HepG2 (cell line): Measurements from ENCODE around the gene SLC7A4. TPM values are rescaled to one million over a fixed set of nuclear protein-coding genes. Genes with fewer than 3 reads are reported as not detected.
A peak's percentile ranks its signal among the peaks of the same experiment; 100 is the strongest.

Source experiments
- CBX1 ChIP-seq: IDR thresholded peaks from one replicate; pipeline ENCODE4 v1.6.1; 2016; ENCODE audit warnings: antibody characterized with exemption, low read depth
- ELF1 ChIP-seq: sonication (generic); formaldehyde crosslinking; IDR thresholded peaks from 2 replicates; pipeline ENCODE4 v1.4.0; 2020; ENCODE audit warnings: missing genetic modification reagents
- ESRRA ChIP-seq: sonication (generic); formaldehyde crosslinking; IDR thresholded peaks from 2 replicates; pipeline ENCODE4 v1.5.1; 2020; ENCODE audit warnings: mild to moderate bottlenecking, low read depth, missing genetic modification reagents
- KAT2B ChIP-seq: fragments of 150-350 bp; IDR thresholded peaks from 2 replicates; pipeline ENCODE4 v1.6.1; 2014; ENCODE audit warnings: low read depth, low read length, borderline replicate concordance
- MED8 ChIP-seq: sonication (generic); formaldehyde crosslinking; IDR thresholded peaks from 2 replicates; pipeline ENCODE4 v1.8.1; 2023; ENCODE audit warnings: mild to moderate bottlenecking, missing genetic modification reagents; ENCODE audit not compliant: insufficient replicate concordance
- PBX2 ChIP-seq: IDR thresholded peaks from 2 replicates; pipeline ENCODE4 v1.6.1; 2016; ENCODE audit warnings: control low read depth
- RERE ChIP-seq: IDR thresholded peaks from 2 replicates; pipeline ENCODE4 v1.6.1; 2016; ENCODE audit warnings: low read depth, missing genetic modification reagents, missing compliant biosample characterization
- RFX1 ChIP-seq: fragments of 450-650 bp; IDR thresholded peaks from 2 replicates; pipeline ENCODE4 v1.6.1; 2017
- TCF7 ChIP-seq: sonication (generic); IDR thresholded peaks from 2 replicates; pipeline ENCODE4 v1.6.1; 2016; ENCODE audit warnings: antibody characterized with exemption, low read depth
- YY1 ChIP-seq: IDR thresholded peaks from 2 replicates; pipeline ENCODE4 v1.6.1; 2011; ENCODE audit warnings: low read length, low read depth, moderate library complexity, mild to moderate bottlenecking; ENCODE audit not compliant: insufficient read depth, insufficient replicate concordance
- ZBTB38 ChIP-seq: sonication (generic); formaldehyde crosslinking; IDR thresholded peaks from 2 replicates; pipeline ENCODE4 v1.5.1; 2020; ENCODE audit warnings: mild to moderate bottlenecking, missing genetic modification reagents
- ZNF121 ChIP-seq: sonication (generic); formaldehyde crosslinking; IDR thresholded peaks from 2 replicates; pipeline ENCODE4 v1.5.0; 2020; ENCODE audit warnings: mild to moderate bottlenecking, missing genetic modification reagents
- ZNF446 ChIP-seq: sonication (generic); formaldehyde crosslinking; IDR thresholded peaks from 2 replicates; pipeline ENCODE4 v1.5.0; 2020; ENCODE audit warnings: mild to moderate bottlenecking, missing genetic modification reagents
- ZNF546 ChIP-seq: sonication (generic); formaldehyde crosslinking; conservative IDR thresholded peaks from 2 replicates; pipeline ENCODE4 v1.8.1; 2023; ENCODE audit warnings: mild to moderate bottlenecking, missing genetic modification reagents
- ZNF614 ChIP-seq: IDR thresholded peaks from 2 replicates; pipeline ENCODE4 v1.6.1; 2018; ENCODE audit warnings: missing biosample characterization, missing genetic modification reagents, inconsistent platforms, borderline replicate concordance
- polyA plus RNA-seq, 8 experiments: library from polyadenylated mRNA; depleted of rRNA in 3 of 8; stranded (reverse) in 7 of 8; unstranded in 1 of 8; fragments of >200 nt; fragmentation: Illumina TruSeq in 4 of 8; extraction: Trizol in 4 of 8; gene quantifications; 2 replicates each; pipeline versions ENCODE4 v1.2.1 to v1.2.3, GENCODE V29; 2011 to 2016; ENCODE audit warnings: low read depth in 4 of 8, missing spikeins in 1 of 8, mixed read lengths in 1 of 8; ENCODE audit not compliant: insufficient read depth in 1 of 8
- total RNA-seq, 5 experiments: library from RNA; depleted of rRNA; stranded (reverse); fragments of >200 nt; fragmentation: Illumina TruSeq; extraction: Trizol; gene quantifications; 2 replicates each; pipeline ENCODE4 v1.2.3, GENCODE V29; 2016; ENCODE audit warnings: low read depth in 1 of 5
- TF ChIP-seq, protein P1 (sequence below): sonication (generic); formaldehyde crosslinking; IDR thresholded peaks from 2 replicates; pipeline ENCODE4 v1.4.0; 2020; ENCODE audit warnings: mild to moderate bottlenecking, missing genetic modification reagents
- TF ChIP-seq, protein P2 (sequence below): sonication (generic); formaldehyde crosslinking; IDR thresholded peaks from 2 replicates; pipeline ENCODE4 v1.4.0; 2020; ENCODE audit warnings: missing genetic modification reagents
- TF ChIP-seq, protein P3 (sequence below): IDR thresholded peaks from 2 replicates; pipeline ENCODE4 v1.6.1; 2016; ENCODE audit warnings: missing biosample characterization, missing genetic modification reagents, low read depth

The SLC7A4 gene
- total and polyA plus RNA-seq, 2 of the 13 experiments (the other 11 are each of a cell fraction or from before 2014, with no cell fraction given): not detected

DNA sequence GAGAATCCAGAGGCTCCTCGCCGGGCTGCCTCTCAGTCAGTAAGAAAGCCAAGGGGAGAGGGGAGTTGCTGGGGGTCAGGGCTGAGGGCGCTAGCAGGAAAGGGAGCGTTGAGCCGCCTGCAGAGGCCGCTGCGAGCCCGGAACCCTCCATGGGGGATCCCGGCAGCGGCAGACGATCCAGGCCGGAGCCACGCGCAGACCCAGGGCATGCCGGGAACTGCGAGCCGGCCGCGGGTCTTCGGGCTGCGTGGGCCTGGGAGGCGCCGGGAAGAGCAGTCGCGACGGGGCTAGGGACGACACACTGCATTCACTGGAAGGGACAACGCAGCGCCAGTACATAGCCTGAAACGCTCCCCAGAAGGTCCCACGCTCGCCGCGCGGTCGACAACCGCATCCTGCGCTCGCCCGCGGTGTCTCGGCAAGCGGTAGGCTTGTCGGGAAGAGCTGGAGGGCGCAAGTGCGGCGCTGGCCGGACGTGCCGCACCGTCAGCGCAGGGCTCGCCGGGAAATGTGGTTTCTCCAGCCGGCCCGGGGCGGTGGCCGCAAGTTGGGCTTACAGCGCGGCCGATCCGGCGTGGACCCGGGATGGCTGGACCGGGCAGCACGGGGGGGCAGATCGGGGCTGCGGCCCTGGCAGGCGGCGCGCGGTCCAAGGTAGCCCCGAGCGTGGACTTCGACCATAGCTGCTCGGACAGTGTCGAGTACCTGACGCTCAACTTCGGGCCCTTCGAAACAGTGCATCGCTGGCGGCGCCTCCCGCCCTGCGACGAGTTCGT lies 50.4 kb downstream of the SLC7A4 start, which contains the start of gene LZTR1 (continued):
- TF ChIP-seq, protein P1, sequence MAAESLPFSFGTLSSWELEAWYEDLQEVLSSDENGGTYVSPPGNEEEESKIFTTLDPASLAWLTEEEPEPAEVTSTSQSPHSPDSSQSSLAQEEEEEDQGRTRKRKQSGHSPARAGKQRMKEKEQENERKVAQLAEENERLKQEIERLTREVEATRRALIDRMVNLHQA (CRISPR knock-in tag): no peak
- TF ChIP-seq ZNF121 (CRISPR knock-in tag) (peak; percentile 8; the same call in 1 of the 2 replicates), MED8 (CRISPR knock-in tag) (peak; percentile 61), ELF1 (CRISPR knock-in tag) (peak; percentile 86), ESRRA (CRISPR knock-in tag) (peak; percentile 87), CBX1 (no peak), ZNF546 (peak; percentile 69; the same call in 1 of the 2 replicates), PBX2 (CRISPR knock-in tag) (no peak), RFX1 (no peak), ZBTB38 (peak; percentile 81; the same call in 1 of the 2 replicates), RERE (CRISPR knock-in tag) (peak; percentile 47), KAT2B (no peak), ZNF614 (CRISPR knock-in tag) (peak; percentile 68; the same call in 1 of the 2 replicates), ZNF446 (CRISPR knock-in tag) (peak; percentile 34; the same call in 1 of the 2 replicates), TCF7 (no peak), YY1 (peak; percentile 49)
- TF ChIP-seq, protein P2, sequence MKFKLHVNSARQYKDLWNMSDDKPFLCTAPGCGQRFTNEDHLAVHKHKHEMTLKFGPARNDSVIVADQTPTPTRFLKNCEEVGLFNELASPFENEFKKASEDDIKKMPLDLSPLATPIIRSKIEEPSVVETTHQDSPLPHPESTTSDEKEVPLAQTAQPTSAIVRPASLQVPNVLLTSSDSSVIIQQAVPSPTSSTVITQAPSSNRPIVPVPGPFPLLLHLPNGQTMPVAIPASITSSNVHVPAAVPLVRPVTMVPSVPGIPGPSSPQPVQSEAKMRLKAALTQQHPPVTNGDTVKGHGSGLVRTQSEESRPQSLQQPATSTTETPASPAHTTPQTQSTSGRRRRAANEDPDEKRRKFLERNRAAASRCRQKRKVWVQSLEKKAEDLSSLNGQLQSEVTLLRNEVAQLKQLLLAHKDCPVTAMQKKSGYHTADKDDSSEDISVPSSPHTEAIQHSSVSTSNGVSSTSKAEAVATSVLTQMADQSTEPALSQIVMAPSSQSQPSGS (CRISPR knock-in tag): peak; percentile 60
- TF ChIP-seq, protein P3, sequence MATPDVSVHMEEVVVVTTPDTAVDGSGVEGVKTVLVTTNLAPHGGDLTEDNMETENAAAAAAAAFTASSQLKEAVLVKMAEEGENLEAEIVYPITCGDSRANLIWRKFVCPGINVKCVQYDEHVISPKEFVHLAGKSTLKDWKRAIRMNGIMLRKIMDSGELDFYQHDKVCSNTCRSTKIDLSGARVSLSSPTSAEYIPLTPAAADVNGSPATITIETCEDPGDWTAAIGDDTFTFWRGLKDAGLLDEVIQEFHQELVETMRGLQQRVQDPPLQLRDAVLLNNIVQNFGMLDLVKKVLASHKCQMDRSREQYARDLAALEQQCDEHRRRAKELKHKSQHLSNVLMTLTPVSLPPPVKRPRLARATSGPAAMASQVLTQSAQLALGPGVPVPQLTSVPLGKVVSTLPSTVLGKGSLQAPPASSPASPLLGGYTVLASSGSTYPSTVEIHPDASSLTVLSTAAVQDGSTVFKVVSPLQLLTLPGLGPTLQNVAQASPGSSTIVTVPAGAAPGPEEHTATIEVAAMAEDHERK (CRISPR knock-in tag): peak; percentile 89
